Karpas-422 (cell line): Measurements from ENCODE around the gene MYOF. TPM values are rescaled to one million over a fixed set of nuclear protein-coding genes. Genes with fewer than 3 reads are reported as not detected.
A peak's percentile ranks its signal among the peaks of the same experiment; 100 is the strongest.

Experiments used
- DNase-seq: peaks from one replicate; pipeline ENCODE4 v3.0.0-alpha.2; 2015
- H2AFZ ChIP-seq: fragments of 200-600 bp; sonication (generic); 2 replicates; pipeline ENCODE4 v1.6.1; 2014; ENCODE audit warnings: antibody characterized with exemption, low read length, mixed read lengths
- H3K27ac ChIP-seq: fragments of 200-600 bp; sonication (generic); 2 replicates; pipeline ENCODE4 v1.5.1; 2014; ENCODE audit warnings: mild to moderate bottlenecking, low read length, moderate library complexity
- H3K27me3 ChIP-seq: fragments of 200-600 bp; sonication (generic); 2 replicates; pipeline ENCODE4 v1.6.1; 2014; ENCODE audit warnings: low read length, mixed read lengths
- H3K36me3 ChIP-seq: fragments of 200-600 bp; sonication (generic); 2 replicates; pipeline ENCODE4 v1.6.1; 2014; ENCODE audit warnings: low read length, mixed read lengths; ENCODE audit not compliant: insufficient read depth
- H3K4me1 ChIP-seq: fragments of 200-600 bp; sonication (generic); 2 replicates; pipeline ENCODE4 v1.6.1; 2014; ENCODE audit warnings: mild to moderate bottlenecking, low read length, mixed read lengths
- H3K4me2 ChIP-seq: fragments of 200-600 bp; sonication (generic); 2 replicates; pipeline ENCODE4 v1.6.1; 2014; ENCODE audit warnings: low read length, low read depth, mild to moderate bottlenecking; ENCODE audit not compliant: poor library complexity, severe bottlenecking
- H3K4me3 ChIP-seq: fragments of 200-600 bp; sonication (generic); 2 replicates; pipeline ENCODE4 v1.5.1; 2014; ENCODE audit warnings: mild to moderate bottlenecking, antibody characterized with exemption, low read length, mixed read lengths
- H3K79me2 ChIP-seq: fragments of 200-600 bp; sonication (generic); 2 replicates; pipeline ENCODE4 v1.6.1; 2014; ENCODE audit warnings: mild to moderate bottlenecking, low read length, mixed read lengths
- H3K9ac ChIP-seq: fragments of 200-600 bp; sonication (generic); 2 replicates; pipeline ENCODE4 v1.6.0; 2014; ENCODE audit warnings: low read length
- H3K9me2 ChIP-seq: fragments of 200-600 bp; sonication (generic), shearing (Covaris generic); replicated peaks from 2 replicates; pipeline ENCODE4 v1.6.0; 2014; ENCODE audit warnings: mild to moderate bottlenecking, low read length, moderate library complexity; ENCODE audit not compliant: insufficient read depth
- H3K9me3 ChIP-seq: fragments of 300-700, 200-600 bp; sonication (generic); 2 replicates; pipeline ENCODE4 v1.6.1; 2014; ENCODE audit warnings: low read length, mixed read lengths
- H4K20me1 ChIP-seq: fragments of 200-600 bp; sonication (generic); 2 replicates; pipeline ENCODE4 v1.6.1; 2014; ENCODE audit warnings: mild to moderate bottlenecking, antibody characterized with exemption, low read length, low read depth; ENCODE audit not compliant: insufficient read depth
- total RNA-seq: library from RNA; depleted of rRNA; stranded (reverse); fragments of >200 nt; shearing (Covaris generic); gene quantifications from 2 replicates; pipeline ENCODE4 v1.2.3, GENCODE V29; 2014; ENCODE audit warnings: low replicate concordance

Gene MYOF
- total RNA-seq, 1 experiment from 2014 or later = 9.2 TPM

- H3K36me3 ChIP-seq = no peaks in the 10 kb centered on the region
- H3K9ac ChIP-seq = no peak overlapping the region
- peaks cover 41% of the 10 kb centered on the region for H3K4me1 ChIP-seq
- no peak for DNase-seq
- H4K20me1 ChIP-seq = no peaks in the 10 kb centered on the region
- H3K4me3 ChIP-seq = no peak overlapping the region
- H3K27me3 ChIP-seq = no peaks in the 10 kb centered on the region
- H3K9me3 ChIP-seq = no peaks in the 10 kb centered on the region
- H3K79me2 ChIP-seq = no peaks in the 10 kb centered on the region
- H3K9me2 ChIP-seq = no peaks in the 10 kb centered on the region
- H3K27ac ChIP-seq = no peak overlapping the region
- H2AFZ ChIP-seq = no peak overlapping the region
- no peak overlapping the region for H3K4me2 ChIP-seq
These were observed 102.2 kb downstream of the MYOF start for GRCh38 chr10:93379731-93380575.

- no peaks in the 10 kb centered on the region for H3K36me3 ChIP-seq
- H3K4me1 ChIP-seq = peaks cover 35% of the 10 kb centered on the region
- no peaks in the 10 kb centered on the region for H3K9me2 ChIP-seq
- H3K4me2 ChIP-seq = no peak overlapping the region
- H3K9me3 ChIP-seq = no peaks in the 10 kb centered on the region
- no peak overlapping the region for H3K27ac ChIP-seq
- no peaks in the 10 kb centered on the region for H3K79me2 ChIP-seq
- no peaks in the 10 kb centered on the region for H4K20me1 ChIP-seq
- no peak overlapping the region for H3K4me3 ChIP-seq
- no peak for DNase-seq
- H3K27me3 ChIP-seq = no peaks in the 10 kb centered on the region
- no peak overlapping the region for H3K9ac ChIP-seq
- H2AFZ ChIP-seq = no peak overlapping the region
These were observed 103.0 kb downstream of the MYOF start for GRCh38 chr10:93378997-93379730.

- no peaks in the 10 kb centered on the region for H3K9me2 ChIP-seq
- H3K79me2 ChIP-seq = no peaks in the 10 kb centered on the region
- no peak overlapping the region for H3K4me2 ChIP-seq
- H3K27ac ChIP-seq = peak overlapping the region; percentile 88; the same call in 1 of the 2 replicates
- H3K27me3 ChIP-seq = no peaks in the 10 kb centered on the region
- H2AFZ ChIP-seq = no peak overlapping the region
- no peaks in the 10 kb centered on the region for H3K36me3 ChIP-seq
- DNase-seq = no peak
- H4K20me1 ChIP-seq = no peaks in the 10 kb centered on the region
- no peak overlapping the region for H3K9ac ChIP-seq
- no peaks in the 10 kb centered on the region for H3K9me3 ChIP-seq
- peaks cover 24% of the 10 kb centered on the region for H3K4me1 ChIP-seq
- H3K4me3 ChIP-seq = no peak overlapping the region
These were observed 104.1 kb downstream of the MYOF start for GRCh38 chr10:93378039-93378438.

GRCh38 chr10:93376372-93377293 lies 105.5 kb downstream of the MYOF start:
- Histone ChIP-seq H3K27ac (peak overlapping the region; percentile 88), H3K4me3 (no peak overlapping the region), H3K9ac (peak overlapping the region; percentile 43), H3K27me3 (no peaks in the 10 kb centered on the region), H3K36me3 (no peaks in the 10 kb centered on the region), H3K4me1 (peaks cover 38% of the 10 kb centered on the region), H3K9me3 (no peaks in the 10 kb centered on the region), H3K79me2 (no peaks in the 10 kb centered on the region), H4K20me1 (no peaks in the 10 kb centered on the region), H2AFZ (no peak overlapping the region), H3K9me2 (no peaks in the 10 kb centered on the region), H3K4me2 (peak overlapping the region; percentile 45)
- DNase-seq = peak; percentile 85

GRCh38 chr10:93370961-93371360 lies 111.2 kb downstream of the MYOF start:
- Histone ChIP-seq H3K4me2 (no peak overlapping the region), H3K4me1 (peaks cover 19% of the 10 kb centered on the region), H3K27ac (no peak overlapping the region), H4K20me1 (no peaks in the 10 kb centered on the region), H3K4me3 (no peak overlapping the region), H3K36me3 (no peaks in the 10 kb centered on the region), H2AFZ (no peak overlapping the region), H3K9me3 (no peaks in the 10 kb centered on the region), H3K9ac (no peak overlapping the region), H3K27me3 (no peaks in the 10 kb centered on the region), H3K79me2 (no peaks in the 10 kb centered on the region), H3K9me2 (no peaks in the 10 kb centered on the region)
- DNase-seq = no peak

- H3K79me2 ChIP-seq = no peaks in the 10 kb centered on the region
- H3K4me3 ChIP-seq = no peak overlapping the region
- no peak overlapping the region for H3K9ac ChIP-seq
- H3K36me3 ChIP-seq = no peaks in the 10 kb centered on the region
- no peak overlapping the region for H3K27ac ChIP-seq
- no peak overlapping the region for H3K4me2 ChIP-seq
- H3K4me1 ChIP-seq = peaks cover 14% of the 10 kb centered on the region
- H3K9me3 ChIP-seq = no peaks in the 10 kb centered on the region
- no peaks in the 10 kb centered on the region for H3K9me2 ChIP-seq
- no peak for DNase-seq
- H2AFZ ChIP-seq = no peak overlapping the region
- no peaks in the 10 kb centered on the region for H4K20me1 ChIP-seq
- H3K27me3 ChIP-seq = no peaks in the 10 kb centered on the region
These were observed 112.5 kb downstream of the MYOF start for GRCh38 chr10:93369588-93370164.

GRCh38 chr10:93368210-93368609 lies 113.9 kb downstream of the MYOF start:
- Histone ChIP-seq H3K36me3 (no peaks in the 10 kb centered on the region), H3K9me2 (no peaks in the 10 kb centered on the region), H3K4me2 (no peak overlapping the region), H2AFZ (no peak overlapping the region), H4K20me1 (no peaks in the 10 kb centered on the region), H3K27ac (no peak overlapping the region), H3K4me3 (no peak overlapping the region), H3K4me1 (peaks cover 14% of the 10 kb centered on the region), H3K27me3 (no peaks in the 10 kb centered on the region), H3K9me3 (no peaks in the 10 kb centered on the region), H3K79me2 (no peaks in the 10 kb centered on the region), H3K9ac (no peak overlapping the region)
- no peak for DNase-seq
